SK-N-SH (cell line): ENCODE results near the gene SCRN2. TPM values are rescaled to one million over a fixed set of nuclear protein-coding genes. Genes with fewer than 3 reads are reported as not detected.

ENCODE experiments used
- CTCF ChIA-PET: fragments of 300-600, 350-600 bp; formaldehyde crosslinking; extraction: SDS; loops from one replicate; lab custom pipeline; 2021; lab: Yijun Ruan, JAX
- POLR2A ChIA-PET: fragments of 350-600 bp; sonication (Branson Sonifier 250); formaldehyde crosslinking; extraction: SDS; loops from one replicate; lab custom pipeline; 2020; ENCODE audit warnings: antibody characterized with exemption, inconsistent platforms; lab: Yijun Ruan, JAX
- DNase-seq: peaks from one replicate; pipeline ENCODE4 v3.0.0; 2012
- H2AFZ ChIP-seq: fragments of 200-600 bp; sonication (generic); 2 replicates; pipeline ENCODE4 v1.8.1; 2016; ENCODE audit warnings: antibody characterized with exemption, mild to moderate bottlenecking, low read depth
- H3F3A ChIP-seq: fragments of 200-600 bp; sonication (generic); replicated peaks from 2 replicates; pipeline ENCODE3; 2016; ENCODE audit warnings: antibody characterized with exemption, mild to moderate bottlenecking; ENCODE audit not compliant: insufficient read depth
- H3K27ac ChIP-seq, 2 experiments: fragments of 200-500 bp in 1 of 2; fragments of 200-600 bp in 1 of 2; sonication (Bioruptor generic) in 1 of 2; sonication (generic), shearing (Covaris generic) in 1 of 2; 2 replicates each; pipeline versions ENCODE4 v1.5.1 to v1.6.1; 2014 to 2016; ENCODE audit warnings: low read depth in 2 of 2, inconsistent platforms in 1 of 2, low read length in 1 of 2, mild to moderate bottlenecking in 1 of 2, mixed read lengths in 1 of 2
- H3K27me3 ChIP-seq: fragments of 200-600 bp; sonication (generic), shearing (Covaris generic); 2 replicates; pipeline ENCODE4 v1.6.1; 2016; ENCODE audit warnings: mixed run types; ENCODE audit not compliant: insufficient read depth
- H3K36me3 ChIP-seq, 2 experiments: fragments of 200-500 bp in 1 of 2; fragments of 200-600 bp in 1 of 2; sonication (Bioruptor generic) in 1 of 2; sonication (generic) in 1 of 2; replicated peaks in 1 of 2; 2 replicates each; pipeline versions ENCODE3 to v1.5.1; 2014 to 2016; ENCODE audit warnings: low read length in 1 of 2, mild to moderate bottlenecking in 1 of 2; ENCODE audit not compliant: insufficient read depth in 2 of 2, control insufficient read depth in 1 of 2
- H3K4me1 ChIP-seq, 2 experiments: fragments of 200-500 bp in 1 of 2; fragments of 200-600 bp in 1 of 2; sonication (Bioruptor generic) in 1 of 2; sonication (generic), shearing (Covaris generic) in 1 of 2; 2 replicates each; pipeline versions ENCODE4 v1.5.1 to v1.6.1; 2014 to 2016; ENCODE audit warnings: low read depth in 1 of 2, low read length in 1 of 2, mixed run types in 1 of 2; ENCODE audit not compliant: insufficient read depth in 2 of 2, control insufficient read depth in 1 of 2
- H3K4me2 ChIP-seq: fragments of 200-600 bp; sonication (generic), shearing (Covaris generic); 2 replicates; pipeline ENCODE4 v1.6.1; 2017; ENCODE audit warnings: mixed run types
- H3K4me3 ChIP-seq, 2 experiments: fragments of 200-500 bp in 1 of 2; fragments of 200-600 bp in 1 of 2; sonication (Bioruptor generic) in 1 of 2; sonication (generic), shearing (Covaris generic) in 1 of 2; 2 replicates each; pipeline versions ENCODE4 v1.5.1 to v1.8.1; 2014 to 2016; ENCODE audit warnings: low read depth in 2 of 2, inconsistent platforms in 1 of 2, low read length in 1 of 2, mild to moderate bottlenecking in 1 of 2, mixed read lengths in 1 of 2, moderate library complexity in 1 of 2
- H3K79me2 ChIP-seq: fragments of 200-600 bp; sonication (generic); 2 replicates; pipeline ENCODE4 v1.8.1; 2017; ENCODE audit warnings: mild to moderate bottlenecking; ENCODE audit not compliant: insufficient read depth
- H3K9ac ChIP-seq: fragments of 200-600 bp; sonication (generic); 2 replicates; pipeline ENCODE4 v1.6.1; 2017; ENCODE audit warnings: mixed run types
- H3K9me2 ChIP-seq: fragments of 200-600 bp; sonication (generic); 2 replicates; pipeline ENCODE4 v1.6.1; 2017; ENCODE audit warnings: mixed run types
- H3K9me3 ChIP-seq: fragments of 200-600 bp; sonication (generic); 2 replicates; pipeline ENCODE4 v1.6.1; 2017; ENCODE audit warnings: mixed run types, mild to moderate bottlenecking, moderate library complexity
- H4K20me1 ChIP-seq: fragments of 200-600 bp; sonication (generic); 2 replicates; pipeline ENCODE4 v1.6.1; 2017; ENCODE audit warnings: mild to moderate bottlenecking, mixed run types; ENCODE audit not compliant: insufficient read depth
- CHD2 ChIP-seq: fragments of 150-350 bp; IDR thresholded peaks from 2 replicates; pipeline ENCODE4 v1.6.1; 2018; ENCODE audit warnings: low read length; ENCODE audit not compliant: partially characterized antibody
- ELF1 ChIP-seq: IDR thresholded peaks from 2 replicates; pipeline ENCODE4 v1.4.0; 2012
- EZH2phosphoT487 ChIP-seq: fragments of 200-600 bp; sonication (generic); IDR thresholded peaks from 2 replicates; pipeline ENCODE4 v1.6.1; 2017; ENCODE audit warnings: low read depth, mixed run types, mild to moderate bottlenecking, antibody characterized with exemption, moderate library complexity, borderline replicate concordance
- FOSL2 ChIP-seq: IDR thresholded peaks from 2 replicates; pipeline ENCODE4 v1.4.0; 2012; ENCODE audit warnings: low read depth, mild to moderate bottlenecking, moderate library complexity, borderline replicate concordance
- GABPA ChIP-seq: IDR thresholded peaks from 2 replicates; pipeline ENCODE4 v1.4.0; 2012; ENCODE audit warnings: low read depth, mild to moderate bottlenecking
- IRF3 ChIP-seq: fragments of 150-350 bp; IDR thresholded peaks from 2 replicates; pipeline ENCODE4 v1.6.1; 2016; ENCODE audit warnings: mild to moderate bottlenecking, low read depth, low read length
- MEF2A ChIP-seq: IDR thresholded peaks from 2 replicates; pipeline ENCODE4 v1.4.0; 2012; ENCODE audit warnings: low read depth, borderline replicate concordance
- MXI1 ChIP-seq: IDR thresholded peaks from 2 replicates; pipeline ENCODE4 v1.6.1; 2012; ENCODE audit warnings: mild to moderate bottlenecking, low read depth, low read length, improper control_type of control experiment
- NRF1 ChIP-seq: IDR thresholded peaks from 2 replicates; pipeline ENCODE4 v1.6.1; 2012; ENCODE audit warnings: low read depth, mild to moderate bottlenecking, low read length
- PBX3 ChIP-seq: IDR thresholded peaks from 2 replicates; pipeline ENCODE4; 2012
- SIN3A ChIP-seq: IDR thresholded peaks from 2 replicates; pipeline ENCODE4 v1.6.1; 2012; ENCODE audit warnings: low read depth, mild to moderate bottlenecking, low read length, moderate library complexity, borderline replicate concordance
- SMC3 ChIP-seq: IDR thresholded peaks from 2 replicates; pipeline ENCODE4 v1.6.1; 2012; ENCODE audit warnings: low read depth, low read length, improper control_type of control experiment
- TAF1 ChIP-seq: IDR thresholded peaks from 2 replicates; pipeline ENCODE4 v1.6.1; 2012; ENCODE audit warnings: low read depth, mild to moderate bottlenecking, low read length, moderate library complexity, borderline replicate concordance
- TEAD4 ChIP-seq: IDR thresholded peaks from 2 replicates; pipeline ENCODE4 v1.4.0; 2012; ENCODE audit warnings: mild to moderate bottlenecking, borderline replicate concordance; ENCODE audit not compliant: insufficient read depth
- YY1 ChIP-seq: IDR thresholded peaks from 2 replicates; pipeline ENCODE4 v1.4.0; 2012; ENCODE audit warnings: low read depth, mild to moderate bottlenecking
- WGBS: methylation state at CpG from one replicate; pipeline ENCODE4 v1.1.6; 2017; ENCODE audit warnings: low lambda C conversion rate; 5-methylcytosine and 5-hydroxymethylcytosine counted together
- polyA plus RNA-seq, 3 experiments: library from polyadenylated mRNA; depleted of rRNA; stranded (reverse); fragments of >200 nt; gene quantifications; 2 replicates each; pipeline ENCODE4 v1.2.3, GENCODE V29; 2012
- TF ChIP-seq, protein P1 (sequence below): IDR thresholded peaks from 2 replicates; pipeline ENCODE4 v1.4.0; 2012; ENCODE audit warnings: low read depth, borderline replicate concordance
- TF ChIP-seq, protein P2 (sequence below): IDR thresholded peaks from 2 replicates; pipeline ENCODE4 v1.4.0; 2012; ENCODE audit warnings: low read depth, borderline replicate concordance
- TF ChIP-seq, protein P3 (sequence below): IDR thresholded peaks from 2 replicates; pipeline ENCODE4 v1.4.0; 2012; ENCODE audit warnings: low read depth
- TF ChIP-seq, protein P4 (sequence below): fragments of 200-600 bp; sonication (generic); IDR thresholded peaks from 2 replicates; pipeline ENCODE4 v1.6.1; 2017; ENCODE audit warnings: antibody characterized with exemption, mild to moderate bottlenecking, moderate library complexity

The SCRN2 gene
- polyA plus RNA-seq, 1 of the 3 experiments (the other 2 are of a cell fraction), result 139 TPM

- ChIA-PET POLR2A (interaction anchor here (0.8 to 2.4 kb wide), 4 partner anchors 8 to 129 kb away, joined by 3 to 28 read pairs (median 3); partner anchors contain the start of genes LRRC46, MRPL10 and TBKBP1), CTCF (interaction anchor here (0.8 to 4.1 kb wide), 11 partner anchors 9 to 159 kb away, joined by 3 to 40 read pairs (median 5); partner anchors contain the start of genes LRRC46, MRPL10, SCRN2 and TBX21)
- 100% methylated on average over 4 of the region's 4 CpGs for WGBS
Measured at GRCh38 chr17:47822785-47823184, 18.3 kb downstream of the SCRN2 start.

More at GRCh38 chr17:47822785-47823184, 18.3 kb downstream of the SCRN2 start:
- DNase-seq, result no peak
- Histone ChIP-seq H3F3A (peaks cover 7% of the 10 kb centered on the region), H3K27me3 (no peaks in the 10 kb centered on the region), H3K9me2 (no peaks in the 10 kb centered on the region), H3K36me3 (peaks cover 36 to 45% of the 10 kb centered on the region in 2 experiments), H2AFZ (no peak overlapping the region), H3K79me2 (peaks cover 12% of the 10 kb centered on the region; the same call in 1 of the 2 replicates), H3K4me1 (peaks cover 11 to 26% of the 10 kb centered on the region in 2 experiments; a peak in 3 of 4 replicates), H3K4me2 (peak overlapping the region; percentile 99; the same call in 1 of the 2 replicates), H4K20me1 (no peaks in the 10 kb centered on the region), H3K27ac (peak overlapping the region in 1 of 2 experiments; percentile 88; a peak in 2 of 4 replicates), H3K9me3 (no peaks in the 10 kb centered on the region), H3K4me3 (no peak overlapping the region), H3K9ac (no peak overlapping the region; the same call in 1 of the 2 replicates)
- no peak for TF ChIP-seq CHD2
- TF ChIP-seq, protein P1, sequence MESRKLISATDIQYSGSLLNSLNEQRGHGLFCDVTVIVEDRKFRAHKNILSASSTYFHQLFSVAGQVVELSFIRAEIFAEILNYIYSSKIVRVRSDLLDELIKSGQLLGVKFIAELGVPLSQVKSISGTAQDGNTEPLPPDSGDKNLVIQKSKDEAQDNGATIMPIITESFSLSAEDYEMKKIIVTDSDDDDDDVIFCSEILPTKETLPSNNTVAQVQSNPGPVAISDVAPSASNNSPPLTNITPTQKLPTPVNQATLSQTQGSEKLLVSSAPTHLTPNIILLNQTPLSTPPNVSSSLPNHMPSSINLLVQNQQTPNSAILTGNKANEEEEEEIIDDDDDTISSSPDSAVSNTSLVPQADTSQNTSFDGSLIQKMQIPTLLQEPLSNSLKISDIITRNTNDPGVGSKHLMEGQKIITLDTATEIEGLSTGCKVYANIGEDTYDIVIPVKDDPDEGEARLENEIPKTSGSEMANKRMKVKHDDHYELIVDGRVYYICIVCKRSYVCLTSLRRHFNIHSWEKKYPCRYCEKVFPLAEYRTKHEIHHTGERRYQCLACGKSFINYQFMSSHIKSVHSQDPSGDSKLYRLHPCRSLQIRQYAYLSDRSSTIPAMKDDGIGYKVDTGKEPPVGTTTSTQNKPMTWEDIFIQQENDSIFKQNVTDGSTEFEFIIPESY, result no peak
- TF ChIP-seq, protein P2, sequence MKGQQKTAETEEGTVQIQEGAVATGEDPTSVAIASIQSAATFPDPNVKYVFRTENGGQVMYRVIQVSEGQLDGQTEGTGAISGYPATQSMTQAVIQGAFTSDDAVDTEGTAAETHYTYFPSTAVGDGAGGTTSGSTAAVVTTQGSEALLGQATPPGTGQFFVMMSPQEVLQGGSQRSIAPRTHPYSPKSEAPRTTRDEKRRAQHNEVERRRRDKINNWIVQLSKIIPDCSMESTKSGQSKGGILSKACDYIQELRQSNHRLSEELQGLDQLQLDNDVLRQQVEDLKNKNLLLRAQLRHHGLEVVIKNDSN, result no peak
- TF ChIP-seq FOSL2, result no peak
- no peak for TF ChIP-seq GABPA
- TF ChIP-seq ELF1, result no peak
- no peak for TF ChIP-seq SIN3A
- TF ChIP-seq EZH2phosphoT487, result no peak
- TF ChIP-seq YY1, result no peak
- no peak for TF ChIP-seq TAF1
- no peak for TF ChIP-seq MXI1
- TF ChIP-seq SMC3, result no peak
- TF ChIP-seq IRF3, result no peak
- no peak for TF ChIP-seq PBX3
- TF ChIP-seq, protein P3, sequence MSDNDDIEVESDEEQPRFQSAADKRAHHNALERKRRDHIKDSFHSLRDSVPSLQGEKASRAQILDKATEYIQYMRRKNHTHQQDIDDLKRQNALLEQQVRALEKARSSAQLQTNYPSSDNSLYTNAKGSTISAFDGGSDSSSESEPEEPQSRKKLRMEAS, result no peak
- TF ChIP-seq MEF2A, result no peak
- TF ChIP-seq TEAD4, result no peak
- TF ChIP-seq NRF1, result no peak
- TF ChIP-seq, protein P4, sequence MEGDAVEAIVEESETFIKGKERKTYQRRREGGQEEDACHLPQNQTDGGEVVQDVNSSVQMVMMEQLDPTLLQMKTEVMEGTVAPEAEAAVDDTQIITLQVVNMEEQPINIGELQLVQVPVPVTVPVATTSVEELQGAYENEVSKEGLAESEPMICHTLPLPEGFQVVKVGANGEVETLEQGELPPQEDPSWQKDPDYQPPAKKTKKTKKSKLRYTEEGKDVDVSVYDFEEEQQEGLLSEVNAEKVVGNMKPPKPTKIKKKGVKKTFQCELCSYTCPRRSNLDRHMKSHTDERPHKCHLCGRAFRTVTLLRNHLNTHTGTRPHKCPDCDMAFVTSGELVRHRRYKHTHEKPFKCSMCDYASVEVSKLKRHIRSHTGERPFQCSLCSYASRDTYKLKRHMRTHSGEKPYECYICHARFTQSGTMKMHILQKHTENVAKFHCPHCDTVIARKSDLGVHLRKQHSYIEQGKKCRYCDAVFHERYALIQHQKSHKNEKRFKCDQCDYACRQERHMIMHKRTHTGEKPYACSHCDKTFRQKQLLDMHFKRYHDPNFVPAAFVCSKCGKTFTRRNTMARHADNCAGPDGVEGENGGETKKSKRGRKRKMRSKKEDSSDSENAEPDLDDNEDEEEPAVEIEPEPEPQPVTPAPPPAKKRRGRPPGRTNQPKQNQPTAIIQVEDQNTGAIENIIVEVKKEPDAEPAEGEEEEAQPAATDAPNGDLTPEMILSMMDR, result no peak
